ENCODE results near the gene SERGEF.

SERGEF gene

DNA sequence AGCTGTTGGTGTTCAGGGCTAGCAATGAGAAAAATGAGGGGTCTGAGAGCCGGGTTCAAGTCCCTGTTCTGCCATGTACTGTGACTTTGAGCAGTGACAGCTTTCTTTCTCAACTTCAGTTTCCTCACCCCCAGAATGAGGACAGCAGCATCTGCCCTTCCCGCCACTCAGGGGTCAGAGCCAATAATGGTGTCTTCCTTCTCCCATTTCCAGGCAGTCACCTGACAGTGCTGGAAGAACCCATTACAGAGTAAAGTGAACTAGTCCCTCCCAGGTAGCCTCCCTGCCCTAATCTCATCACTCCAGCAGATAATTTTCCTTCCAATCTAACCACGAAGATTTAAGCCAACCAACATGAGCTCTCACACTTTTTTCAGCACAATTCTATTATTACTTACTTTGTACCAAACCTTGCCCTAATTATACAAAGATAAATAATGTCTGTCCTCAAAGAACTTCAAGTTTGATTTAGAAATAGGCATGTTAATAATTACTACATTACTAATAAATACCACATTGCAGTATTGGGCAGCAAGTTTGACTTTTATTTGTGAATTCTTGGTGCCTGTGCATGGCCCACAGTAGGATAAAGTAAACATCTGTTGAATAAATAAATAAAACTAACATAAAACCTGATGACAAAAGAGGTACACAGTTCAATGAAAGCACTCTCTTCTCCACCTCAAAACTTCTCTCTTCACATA, 61.0 kb downstream of the SERGEF start:
- DNase-seq (ENCODE audit: low spot score), result no peak

DNA sequence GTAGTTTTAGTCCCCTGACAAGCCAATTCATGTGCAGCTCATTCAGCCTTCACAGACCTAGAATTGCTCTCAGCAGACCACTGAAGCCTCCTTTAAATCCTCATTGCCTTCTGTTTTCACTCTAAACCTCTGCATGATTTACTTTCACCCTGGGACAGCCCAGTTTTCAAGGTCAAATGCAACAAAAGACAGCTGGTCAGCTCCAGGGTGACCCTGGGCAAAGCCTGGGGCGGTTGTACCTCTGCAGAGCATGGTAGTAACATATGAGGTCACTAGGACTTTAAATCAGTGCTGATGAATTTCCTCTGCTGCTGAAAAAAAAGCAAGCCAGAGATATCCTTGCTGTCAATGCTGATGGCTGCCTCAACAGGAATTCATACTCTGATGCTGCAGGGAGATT, 62.2 kb downstream of the SERGEF start:
- no peak for DNase-seq (ENCODE audit: low spot score)

GRCh38 chr11:17948296-17948695, 64.6 kb downstream of the SERGEF start:
- no peak for DNase-seq (ENCODE audit: low spot score)

GRCh38 chr11:17939542-17939941, 73.3 kb downstream of the SERGEF start:
- no peak for DNase-seq (ENCODE audit: low spot score)

DNA sequence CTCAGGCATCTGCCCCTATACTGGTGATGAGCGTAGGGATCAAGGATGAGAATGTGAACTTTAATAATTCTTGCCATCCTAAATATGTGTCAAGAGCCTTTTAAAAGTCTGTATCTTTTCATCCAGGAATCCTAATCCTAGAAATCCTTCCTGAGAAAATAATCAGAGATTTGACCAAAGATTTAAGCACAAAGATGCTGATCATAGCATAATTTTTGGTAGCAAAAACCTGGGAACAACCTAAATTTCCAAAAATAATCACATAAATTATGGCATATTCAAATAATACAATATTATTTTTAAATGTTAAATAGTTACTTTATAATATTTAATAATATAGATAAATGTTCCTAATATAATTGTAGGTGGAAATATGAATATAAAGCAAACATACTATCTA, 76.1 kb downstream of the SERGEF start:
- no peak for DNase-seq (ENCODE audit: low spot score)

- no peak for DNase-seq (ENCODE audit: low spot score)
Measured at GRCh38 chr11:17934194-17934593, 78.7 kb downstream of the SERGEF start.

GRCh38 chr11:17933708-17934107, 79.1 kb downstream of the SERGEF start:
- no peak for DNase-seq (ENCODE audit: low spot score)

DNA sequence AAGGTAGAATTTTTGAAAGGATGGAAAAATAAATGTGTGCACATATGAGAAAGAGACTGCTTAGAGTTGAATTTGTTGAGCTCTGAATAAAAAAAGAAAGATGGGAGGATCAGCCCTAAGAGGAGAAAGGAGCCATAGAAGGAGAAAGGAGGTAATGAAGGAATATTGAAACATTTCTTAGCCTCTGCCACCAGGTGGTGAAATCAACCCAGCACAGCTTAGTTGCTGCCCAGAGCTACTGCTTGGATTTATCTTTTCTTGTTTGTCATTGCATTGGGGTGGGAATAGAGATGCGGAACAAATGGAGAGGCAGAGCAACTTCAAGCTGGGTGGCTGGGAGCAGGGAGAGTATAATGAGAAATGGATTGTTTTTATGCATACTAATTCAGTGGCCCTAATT, 80.4 kb downstream of the SERGEF start:
- no peak for DNase-seq (ENCODE audit: low spot score)

GRCh38 chr11:17931595-17931994, 81.3 kb downstream of the SERGEF start:
- DNase-seq (ENCODE audit: low spot score), result no peak

DNA sequence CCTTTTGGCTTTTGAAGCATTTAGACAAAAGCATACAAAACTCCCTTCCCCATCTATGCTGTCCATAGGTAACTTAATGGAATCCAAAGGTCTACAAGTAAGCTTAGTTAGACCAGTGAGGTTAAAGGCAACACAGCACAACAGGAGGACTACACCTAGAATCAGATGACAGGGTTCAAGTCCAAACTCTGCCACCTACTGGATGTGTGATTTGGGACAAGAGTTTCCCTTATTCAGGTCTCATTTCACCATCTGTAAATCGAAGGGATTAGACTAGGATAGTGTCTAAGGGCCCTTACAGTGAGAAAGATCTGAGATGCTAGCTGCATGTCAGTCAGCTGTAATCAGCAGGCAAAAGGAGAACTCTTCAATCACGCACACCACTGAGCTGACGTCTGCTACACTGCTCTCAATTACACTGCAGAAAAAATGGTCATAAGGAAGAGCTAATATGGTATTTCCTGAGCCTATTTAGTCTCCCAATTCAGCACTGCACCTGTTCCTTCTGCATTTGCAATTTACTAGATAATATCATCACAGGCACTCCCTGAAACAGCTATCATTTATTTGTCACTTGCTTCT, 82.2 kb downstream of the SERGEF start:
- no peak for DNase-seq (ENCODE audit: low spot score)

DNA sequence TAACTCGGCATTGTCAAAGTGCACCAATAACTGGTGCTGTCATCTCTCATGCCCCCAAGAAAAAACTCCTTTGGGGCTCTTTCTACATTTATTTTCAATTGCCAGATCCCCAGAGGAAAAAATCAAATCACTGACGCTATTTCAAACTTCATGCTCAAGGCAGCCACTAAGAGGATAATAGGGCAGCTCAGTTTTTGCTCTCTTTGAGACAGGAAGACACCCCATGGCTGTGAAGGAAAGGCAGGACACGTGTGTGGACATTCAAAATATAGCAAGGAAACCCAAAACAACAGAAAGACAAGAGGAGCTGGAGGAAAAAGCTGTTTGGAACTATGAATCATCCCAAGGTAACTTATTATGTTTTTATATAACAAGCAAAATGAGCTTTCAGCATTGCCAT, 83.7 kb downstream of the SERGEF start:
- DNase-seq (ENCODE audit: low spot score), result no peak

DNA sequence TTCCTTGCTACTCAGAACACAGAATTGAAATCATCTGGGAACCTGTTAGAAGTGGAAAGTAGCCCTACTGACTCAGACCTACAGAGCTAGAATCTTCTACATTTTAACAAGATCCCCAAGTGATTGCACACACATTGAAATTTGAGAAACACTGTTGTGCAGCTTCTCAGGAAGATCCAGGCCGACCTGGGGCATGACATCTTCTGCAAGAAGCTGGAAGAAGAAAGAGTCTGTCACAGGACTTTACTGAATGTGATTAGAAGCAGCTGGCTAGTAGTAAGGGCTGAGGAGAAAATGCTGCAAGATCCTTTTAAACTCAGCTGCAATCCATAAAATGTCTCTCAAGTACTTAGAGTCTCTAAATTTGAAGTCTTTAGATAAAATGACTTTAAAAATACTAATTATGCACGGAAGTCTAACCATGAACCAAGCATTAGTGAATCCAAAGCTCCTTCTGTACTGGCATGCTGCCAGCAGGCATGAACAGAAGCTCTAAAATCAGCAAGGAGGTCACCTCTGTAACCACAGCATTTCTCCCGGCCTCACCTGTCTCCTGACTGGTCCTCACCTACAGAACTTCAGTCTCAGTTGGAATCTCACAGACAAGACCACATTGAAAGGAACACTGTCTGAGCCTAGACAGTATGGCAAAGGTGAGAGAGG, 85.0 kb downstream of the SERGEF start:
- DNase-seq (ENCODE audit: low spot score), result no peak

DNA sequence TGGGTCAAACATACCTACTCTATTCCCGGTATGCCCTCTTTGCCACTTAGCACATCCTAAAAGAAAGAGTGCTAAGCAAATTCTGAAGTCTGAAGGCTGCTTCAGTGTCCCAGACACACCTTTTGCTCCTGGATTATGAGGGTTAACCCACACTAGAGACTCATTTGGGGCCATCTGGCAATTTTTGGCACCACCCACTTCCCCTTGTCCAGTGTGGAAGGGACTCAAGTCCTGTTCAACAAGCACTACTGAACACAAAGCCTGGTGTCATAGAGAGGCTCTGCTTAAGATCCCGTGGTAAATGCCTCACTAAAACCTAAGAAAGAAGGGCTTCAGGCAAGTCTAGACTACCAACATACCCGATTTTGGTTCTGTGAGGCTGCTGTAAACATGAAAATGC, 85.8 kb downstream of the SERGEF start:
- no peak for DNase-seq (ENCODE audit: low spot score)

- DNase-seq (ENCODE audit: low spot score), result no peak
Measured at GRCh38 chr11:17924713-17925112, 88.1 kb downstream of the SERGEF start.

GRCh38 chr11:17923217-17923616, 89.6 kb downstream of the SERGEF start:
- no peak for DNase-seq (ENCODE audit: low spot score)

GRCh38 chr11:17922416-17922788, 90.4 kb downstream of the SERGEF start:
- no peak for DNase-seq (ENCODE audit: low spot score)

GRCh38 chr11:17921659-17922415, 91.0 kb downstream of the SERGEF start:
- no peak for DNase-seq (ENCODE audit: low spot score)

GRCh38 chr11:17918049-17918605, 94.7 kb downstream of the SERGEF start:
- DNase-seq (ENCODE audit: low spot score), result no peak

DNA sequence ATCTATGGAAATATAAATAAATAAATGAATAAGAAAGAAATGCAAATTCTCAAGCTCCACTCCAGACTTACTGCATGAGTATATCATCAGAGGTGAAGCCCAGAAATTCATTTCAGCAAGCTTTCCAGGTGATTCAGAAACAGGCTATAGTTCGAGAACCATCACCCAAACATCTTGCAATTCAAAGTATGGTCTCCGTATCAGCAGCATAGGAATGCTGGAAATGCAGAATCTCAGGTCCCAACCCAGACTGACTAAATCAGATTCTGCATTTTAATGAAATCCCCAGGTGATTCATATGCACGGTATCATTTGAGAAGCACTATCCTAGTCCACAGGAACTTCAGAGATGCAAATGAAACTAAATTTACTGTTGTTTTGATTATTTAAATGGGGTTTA, 95.3 kb downstream of the SERGEF start:
- DNase-seq (ENCODE audit: low spot score), result no peak

GRCh38 chr11:17915500-17916143, 97.2 kb downstream of the SERGEF start:
- DNase-seq (ENCODE audit: low spot score), result no peak

- no peak for DNase-seq (ENCODE audit: low spot score)
Measured at GRCh38 chr11:17914957-17915356, 97.9 kb downstream of the SERGEF start.

DNA sequence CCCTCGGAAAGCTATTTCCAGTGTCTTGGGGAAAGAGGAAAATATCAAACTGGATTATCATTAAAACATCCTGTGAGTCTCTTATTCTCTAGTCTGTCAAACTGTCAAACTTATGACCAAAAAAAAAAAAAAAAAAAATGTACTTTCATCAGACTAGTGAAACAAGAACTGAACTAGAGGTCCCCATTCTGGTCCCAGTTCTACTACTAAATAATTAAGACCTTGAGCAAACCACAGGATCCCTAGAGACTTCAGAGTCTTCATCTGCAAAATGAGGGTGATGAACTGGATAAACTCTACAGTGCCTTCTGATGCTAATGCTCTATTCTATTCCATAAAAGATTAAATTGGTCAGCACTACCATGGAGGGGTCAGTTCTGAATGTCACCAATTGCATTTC, 105.8 kb downstream of the SERGEF start:
- no peak for DNase-seq (ENCODE audit: low spot score)

All from left forelimb (tissue), 1 donor.